Adrenal gland (tissue), 19 donors: Measurements from ENCODE around the gene NAGLU. TPM values are rescaled to one million over a fixed set of nuclear protein-coding genes. Genes with fewer than 3 reads are reported as not detected.

ENCODE experiments used
- DNase-seq, 7 donors: peaks; one replicate each; pipeline ENCODE4 v3.0.0-alpha.2; 2019 to 2020
- H3K27ac ChIP-seq, 5 donors: fragments of 200-600 bp; sonication (generic) in 4 of 5; 1 replicate in 3 of 5; 2 replicates in 2 of 5; pipeline versions ENCODE4 v1.5.1 to v1.8.0; 2016 to 2020; ENCODE audit warnings: mild to moderate bottlenecking in 1 of 5
- H3K27me3 ChIP-seq: fragments of 200-600 bp; 2 replicates; pipeline ENCODE4 v1.8.0; 2021
- H3K36me3 ChIP-seq, 2 donors: fragments of 200-600 bp; replicated peaks in 1 of 2; 1 replicate in 1 of 2; 2 replicates in 1 of 2; pipeline versions ENCODE4 v1.5.1 to v1.8.0; 2018 to 2022
- H3K4me1 ChIP-seq, 2 donors: fragments of 200-600 bp; replicated peaks in 1 of 2; 1 replicate in 1 of 2; 2 replicates in 1 of 2; pipeline versions ENCODE4 v1.5.1 to v1.8.0; 2018 to 2021
- H3K4me3 ChIP-seq, 4 donors: fragments of 200-600 bp; sonication (generic) in 3 of 4; one replicate each; pipeline ENCODE4 v1.5.1; 2016 to 2018
- H3K9me3 ChIP-seq, 3 donors: fragments of 200-600 bp; sonication (generic) in 1 of 3; replicated peaks in 1 of 3; 1 replicate in 2 of 3; 2 replicates in 1 of 3; pipeline versions ENCODE4 v1.5.1 to v1.8.0; 2016 to 2021
- CTCF ChIP-seq, 6 experiments: fragments of 450-650 bp in 4 of 6; fragments of 200-600 bp in 2 of 6; sonication (generic) in 1 of 6; IDR thresholded peaks; 1 replicate in 5 of 6; 2 replicates in 1 of 6; pipeline versions ENCODE4 v1.5.1 to v1.8.0; 2016 to 2021; ENCODE audit warnings: antibody characterized with exemption in 6 of 6, mild to moderate bottlenecking in 2 of 6, moderate library complexity in 1 of 6
- POLR2A ChIP-seq, 2 donors: fragments of 450-650 bp; IDR thresholded peaks; one replicate each; pipeline ENCODE4 v1.6.1; 2017; ENCODE audit warnings: antibody characterized with exemption in 2 of 2, mild to moderate bottlenecking in 2 of 2, moderate library complexity in 1 of 2
- WGBS, 4 donors: extraction: QIAGEN DNeasy Blood & Tissue Kit in 2 of 4; methylation state at CpG; one replicate each; pipeline versions ENCODE4 v1.1.5 to v1.1.7; 2013 to 2017; 5-methylcytosine and 5-hydroxymethylcytosine counted together
- intact Hi-C, 2 donors: fragments of 100-400 bp; cut with DNase I; formaldehyde crosslinking; loops; one replicate each; pipeline versions ENCODE4 v1.14.1 to v1.15.0; 2022 to 2023
- long read RNA-seq, 10 donors: library from polyadenylated mRNA in 3 of 10; unstranded in 2 of 10; stranded (forward) in 1 of 10; transcript quantifications; one replicate each; pipeline ENCODE4 v2.0.0 and lab custom pipeline, GENCODE V29; 2021 to 2026
- polyA plus RNA-seq, 3 donors: library from polyadenylated mRNA; stranded (reverse); fragments of 200-250 nt in 2 of 3; fragments of 350-450 nt in 1 of 3; fragmentation: Illumina TruSeq in 1 of 3; extraction: RNeasy Lipid Tissue Mini Kit (QIAGEN cat#74804) in 1 of 3; gene quantifications; one replicate each; pipeline ENCODE4 v1.2.3, GENCODE V29; 2013 to 2014
- total RNA-seq, 9 donors: library from RNA; depleted of rRNA in 4 of 9; stranded (reverse); fragments of >200 nt in 4 of 9; fragments of 120-200 nt in 1 of 9; fragmentation: NEBNext Ultra II Directional in 1 of 9; extraction: Animal tissue kit (Norgen Biotek cat#: 25700) in 1 of 9; gene quantifications; one replicate each; pipeline versions ENCODE4 v1.1.0 to v1.2.4, GENCODE V29; 2013 to 2023
- donor health status: healthy with polysubstance abuse.
- donor health status: Bipolar disorder and iron deficiency.
- donor health status: DM: yes; HTN: yes; CAD: no.
- donor health status: DM: no; HTN: no; CAD: no.
- donor health status: DM: no; HTN: no; CAD: no.
- donor health status: DM: yes; HTN: yes; CAD: no.

NAGLU gene
- total RNA-seq (100 to 1,000 TPM in 1 of 9 donors, 10 to 100 TPM in 8; 32.9 to 115 (median 64.3) TPM), polyA plus RNA-seq (10 to 100 TPM; 12.4 to 47.4 (median 39.5) TPM)
- long read RNA-seq, donor 1, transcript NAGLU-201 (6 exons, 2,544 nt), result major isoform, 18 of 19 reads
- long read RNA-seq, donor 1, partial matches to known transcripts, result 0 of 19 reads
- long read RNA-seq, donor 1, other reads (novel, unspliced or antisense), result 0 of 19 reads
- long read RNA-seq, donor 2, transcript NAGLU-201 (6 exons, 2,544 nt), result major isoform, 6 of 7 reads
- long read RNA-seq, donor 2, partial matches to known transcripts, result 0 of 7 reads
- long read RNA-seq, donor 2, other reads (novel, unspliced or antisense), result 0 of 7 reads
- long read RNA-seq, donor 3, transcript NAGLU-201 (6 exons, 2,544 nt), result major isoform, 6 of 7 reads
- long read RNA-seq, donor 3, partial matches to known transcripts, result 0 of 7 reads
- long read RNA-seq, donor 3, other reads (novel, unspliced or antisense), result 0 of 7 reads
- long read RNA-seq, donor 4, partial matches to known transcripts, result 3 of 4 reads
- long read RNA-seq, donor 4, other reads (novel, unspliced or antisense), result 0 of 4 reads
- long read RNA-seq, donor 5, transcript NAGLU-201 (6 exons, 2,544 nt), result major isoform, 201 of 298 reads
- long read RNA-seq, donor 5, partial matches to known transcripts, result 34 of 298 reads
- long read RNA-seq, donor 5, other reads (novel, unspliced or antisense), result 61 of 298 reads
- long read RNA-seq, donor 6, partial matches to known transcripts, result 2 of 2 reads
- long read RNA-seq, donor 6, other reads (novel, unspliced or antisense), result 0 of 2 reads
- long read RNA-seq, donor 7, partial matches to known transcripts, result 0 of 3 reads
- long read RNA-seq, donor 7, other reads (novel, unspliced or antisense), result 0 of 3 reads
- long read RNA-seq, donor 8, transcript NAGLU-201 (6 exons, 2,544 nt), result major isoform, 21 of 22 reads
- long read RNA-seq, donor 8, partial matches to known transcripts, result 0 of 22 reads
- long read RNA-seq, donor 8, other reads (novel, unspliced or antisense), result 0 of 22 reads
- long read RNA-seq, donor 9, transcript NAGLU-201 (6 exons, 2,544 nt), result major isoform, 6 of 7 reads
- long read RNA-seq, donor 9, partial matches to known transcripts, result 0 of 7 reads
- long read RNA-seq, donor 9, other reads (novel, unspliced or antisense), result 0 of 7 reads
- long read RNA-seq, donor 10, transcript NAGLU-201 (6 exons, 2,544 nt), result major isoform, 9 of 11 reads
- long read RNA-seq, donor 10, partial matches to known transcripts, result 0 of 11 reads
- long read RNA-seq, donor 10, other reads (novel, unspliced or antisense), result 0 of 11 reads

- H3K36me3 ChIP-seq, result peaks cover 0 to 22% of the 10 kb centered on the region in 2 donors
- peak; percentile 97 to 99 (median 97) for DNase-seq
- no peaks in the 10 kb centered on the region for H3K27me3 ChIP-seq
- WGBS, 4 donors, result 0 to 1% (median 0%) methylated on average over 4 to 40 of the region's 40 CpGs
- H3K4me1 ChIP-seq, result peaks cover 12 to 27% of the 10 kb centered on the region in 2 donors
- intact Hi-C loops, result no loop called here
- no peak for TF ChIP-seq CTCF (IDR thresholded peaks at IDR 0.05)
- peak; percentile 53 to 76 for TF ChIP-seq POLR2A (IDR thresholded peaks at IDR 0.05)
- H3K27ac ChIP-seq, result peak within 1 kb of the TSS; percentile 26 to 100 (median 75)
- H3K9me3 ChIP-seq, result no peaks in the 10 kb centered on the region
- H3K4me3 ChIP-seq, result peak within 1 kb of the TSS; percentile 12 to 95 (median 47)
These were observed at the start of gene NAGLU for GRCh38 chr17:42536048-42536371. Gene NAGLU (plus strand): TSS chr17:42536241. CDS start chr17:42536273, 32 bp downstream.

- Histone ChIP-seq H3K27me3 (no peaks in the 10 kb centered on the region), H3K4me3 (no peak overlapping the region), H3K4me1 (no peaks in the 10 kb centered on the region), H3K9me3 (no peaks in the 10 kb centered on the region), H3K36me3 (peaks cover 0 to 96% of the 10 kb centered on the region in 2 donors), H3K27ac (no peak overlapping the region)
- TF ChIP-seq CTCF (IDR thresholded peaks at IDR 0.05) (no peak), POLR2A (IDR thresholded peaks at IDR 0.05) (no peak)
- 74 to 86% (median 85%) methylated on average over 1 of the region's 1 CpG for WGBS, 4 donors
- intact Hi-C loops, result no loop called here
- no peak for DNase-seq
These were observed 48.0 kb upstream of the NAGLU start for GRCh38 chr17:42488032-42488431.

- Histone ChIP-seq H3K4me3 (no peak overlapping the region), H3K27ac (no peak overlapping the region), H3K36me3 (peaks cover 0 to 90% of the 10 kb centered on the region in 2 donors), H3K4me1 (peaks cover 0 to 4% of the 10 kb centered on the region in 2 donors), H3K9me3 (no peaks in the 10 kb centered on the region), H3K27me3 (no peaks in the 10 kb centered on the region)
- DNase-seq, result peak in 1 of 7 donors; percentile 23
- WGBS, 4 donors, result 49 to 65% (median 61%) methylated on average over 3 of the region's 3 CpGs
- no peak for TF ChIP-seq POLR2A (IDR thresholded peaks at IDR 0.05)
- no peak for TF ChIP-seq CTCF (IDR thresholded peaks at IDR 0.05)
- intact Hi-C loops, result no loop called here
These were observed 42.7 kb upstream of the NAGLU start for GRCh38 chr17:42493319-42493718.
